Measurements from ENCODE around the gene MMAB.

The MMAB gene

DNA sequence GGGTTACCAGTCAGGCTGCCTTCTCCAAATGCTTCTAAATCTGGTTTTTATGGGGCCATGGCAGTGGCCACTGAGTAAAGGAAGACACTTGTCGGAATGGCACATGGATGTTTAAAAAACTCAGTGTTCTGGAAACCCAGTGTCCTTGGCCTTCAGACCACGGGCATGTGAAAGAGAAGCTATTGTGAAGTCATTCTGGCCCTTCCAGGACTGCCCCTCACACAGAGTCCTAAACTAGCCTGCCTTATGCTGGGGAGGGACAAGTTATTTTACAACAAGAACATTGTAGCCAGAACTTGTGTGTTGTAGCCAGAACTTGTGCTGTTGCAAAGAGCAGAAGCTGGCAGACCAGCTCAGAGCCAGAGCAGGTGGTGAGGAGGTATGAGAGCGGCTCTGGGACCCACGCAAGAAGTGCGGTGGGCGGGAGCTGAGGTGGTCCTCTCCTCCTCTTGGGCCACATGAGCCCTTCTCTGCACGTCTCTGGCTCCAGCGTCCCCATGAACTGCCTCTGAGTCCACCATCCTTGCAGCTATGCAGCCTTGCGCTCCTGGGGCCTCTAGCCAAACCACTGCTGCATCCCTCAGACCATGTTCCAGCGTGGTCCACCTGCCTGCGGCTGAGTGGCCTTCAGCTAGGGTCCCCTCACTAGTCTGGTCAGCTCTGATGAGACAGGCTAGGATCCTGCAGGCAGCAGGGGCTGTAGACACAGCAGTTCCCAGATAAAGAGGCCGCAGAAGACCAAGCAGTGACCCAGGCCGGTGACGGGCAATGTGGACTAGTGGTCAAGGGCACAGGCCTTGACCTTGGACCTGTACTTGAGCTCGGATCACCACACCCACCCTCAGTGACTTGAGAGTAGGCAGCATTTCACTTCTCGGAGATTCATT lies 32.5 kb downstream of the MMAB start:
- DNase-seq (ENCODE audit: low read depth in 2 of 2, low spot score in 1 of 2) = no peak

GRCh38 chr12:109539508-109539907 lies 33.8 kb downstream of the MMAB start:
- DNase-seq (ENCODE audit: low read depth in 2 of 2, low spot score in 1 of 2) = no peak

DNA sequence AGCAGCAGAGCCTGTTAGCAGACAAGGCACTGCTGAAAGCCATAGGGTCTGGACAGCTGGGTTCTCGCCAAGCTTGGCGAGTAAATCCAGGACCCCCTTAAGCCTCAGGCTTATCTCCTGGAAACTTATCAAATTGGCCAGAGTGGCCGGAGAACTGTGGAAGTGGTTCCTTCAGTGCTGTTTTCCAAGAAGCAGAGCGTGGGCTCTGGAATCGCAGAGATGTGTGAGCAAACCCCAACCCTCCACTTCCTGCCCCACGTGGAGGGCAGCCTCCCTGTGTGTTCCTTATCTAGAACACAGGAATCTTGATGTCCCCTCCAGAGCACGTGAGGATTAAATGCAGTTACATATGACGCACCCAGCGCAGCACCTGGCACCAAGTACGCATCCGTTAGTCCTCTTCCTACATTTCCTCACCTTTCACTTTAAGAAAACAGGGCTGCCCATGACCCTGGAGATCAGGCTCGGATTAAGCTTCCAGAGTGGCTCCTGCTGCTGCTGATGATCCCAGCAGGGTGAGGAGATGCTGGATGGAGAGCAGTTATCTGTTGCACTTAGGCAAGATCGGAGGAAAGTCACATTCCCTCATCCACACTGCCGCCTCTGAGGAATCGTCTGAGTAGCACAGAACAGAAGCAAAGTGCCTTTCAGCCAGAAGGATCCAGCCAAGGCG lies 35.0 kb downstream of the MMAB start:
- no peak for DNase-seq (ENCODE audit: low read depth in 2 of 2, low spot score in 1 of 2)

GRCh38 chr12:109537136-109537535 lies 36.2 kb downstream of the MMAB start:
- DNase-seq (ENCODE audit: low read depth in 2 of 2, low spot score in 1 of 2) = no peak

DNA sequence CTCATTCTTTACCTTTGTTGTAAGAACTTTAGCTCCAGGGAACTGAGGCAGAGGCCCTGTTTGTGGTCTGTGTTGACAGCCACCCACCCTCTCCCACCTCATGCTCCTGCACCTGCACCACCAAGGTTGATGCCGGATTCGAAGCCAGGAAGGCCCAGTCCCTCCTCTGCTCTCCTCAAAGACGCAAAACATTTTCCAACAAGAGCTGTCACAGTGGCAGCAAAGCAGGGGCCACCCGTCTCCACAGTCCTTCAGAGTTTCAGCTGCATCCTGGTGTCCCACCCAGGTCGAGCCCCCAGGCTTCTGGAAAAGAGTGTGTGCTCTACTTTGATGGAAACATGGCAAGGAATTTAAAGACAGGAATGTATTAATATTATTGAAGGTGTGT lies 37.4 kb downstream of the MMAB start:
- no peak for DNase-seq (ENCODE audit: low read depth in 2 of 2, low spot score in 1 of 2)

DNA sequence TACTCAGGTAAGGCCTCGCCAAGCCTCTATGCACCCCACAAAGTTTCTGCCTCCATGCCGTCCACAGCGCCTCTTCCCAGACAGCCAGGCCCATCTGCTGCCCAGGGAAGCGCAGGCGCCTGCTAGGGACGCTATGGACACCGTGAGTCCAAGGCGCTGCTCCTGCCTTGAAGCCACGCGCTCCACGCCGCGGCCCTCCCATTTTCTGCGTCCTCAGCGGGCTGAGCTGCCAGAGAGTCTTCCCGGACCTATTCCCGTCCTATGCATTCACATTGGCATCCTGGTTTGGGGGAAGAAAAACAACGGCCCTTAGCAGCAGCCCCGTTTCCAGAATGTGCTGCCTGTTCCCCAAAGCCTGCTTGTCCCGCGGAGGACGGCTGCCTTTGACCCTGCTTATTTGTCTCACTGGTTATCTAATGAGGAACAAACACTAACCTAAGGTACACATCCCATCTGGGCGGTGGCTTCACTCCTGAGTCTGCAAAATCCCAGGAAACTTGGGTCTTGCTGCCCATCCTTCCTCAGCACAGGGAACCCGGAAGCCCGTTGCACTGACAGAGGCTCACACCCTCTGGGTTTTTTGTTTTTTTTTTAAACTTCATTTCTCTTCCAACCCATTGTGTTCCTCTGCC lies 38.0 kb downstream of the MMAB start:
- no peak for DNase-seq (ENCODE audit: low read depth in 2 of 2, low spot score in 1 of 2)

DNA sequence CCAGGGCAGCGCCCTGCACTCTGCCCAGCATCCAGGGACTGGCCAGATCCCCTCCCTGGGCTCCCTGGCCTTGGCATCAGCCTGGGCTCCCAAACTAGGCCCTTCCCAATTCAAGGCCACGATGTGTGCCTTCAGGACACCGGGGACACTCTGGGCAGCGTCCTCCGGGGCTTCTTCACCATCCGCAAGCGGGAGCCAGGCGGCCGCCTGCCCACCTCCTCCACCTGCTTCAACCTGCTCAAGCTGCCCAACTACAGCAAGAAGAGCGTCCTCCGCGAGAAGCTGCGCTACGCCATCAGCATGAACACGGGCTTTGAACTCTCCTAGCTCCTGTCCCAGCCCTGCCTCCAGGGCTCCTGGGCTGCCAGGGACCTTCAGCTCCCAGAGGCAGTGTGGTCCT lies 38.8 kb downstream of the MMAB start:
- DNase-seq (ENCODE audit: low read depth in 2 of 2, low spot score in 1 of 2) = no peak

DNA sequence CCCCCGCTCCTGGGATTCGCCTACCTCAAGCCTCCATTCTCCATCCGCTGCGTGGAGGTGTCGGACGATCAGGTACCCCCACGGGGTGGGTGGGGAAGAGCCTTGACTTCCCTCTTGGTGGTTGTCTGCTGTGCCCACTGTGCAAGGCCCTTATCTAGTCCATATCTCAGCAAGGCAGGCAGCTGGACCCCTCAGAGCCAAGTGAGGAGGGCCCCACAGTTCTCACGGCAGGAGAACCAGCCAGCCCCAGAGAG lies 39.9 kb downstream of the MMAB start:
- no peak for DNase-seq (ENCODE audit: low read depth in 2 of 2, low spot score in 1 of 2)

- no peak for DNase-seq (ENCODE audit: low read depth in 2 of 2, low spot score in 1 of 2)
These were observed 40.4 kb downstream of the MMAB start for GRCh38 chr12:109532721-109533486.

- DNase-seq (ENCODE audit: low read depth in 2 of 2, low spot score in 1 of 2) = no peak
These were observed 41.9 kb downstream of the MMAB start for GRCh38 chr12:109531411-109531810.

DNA sequence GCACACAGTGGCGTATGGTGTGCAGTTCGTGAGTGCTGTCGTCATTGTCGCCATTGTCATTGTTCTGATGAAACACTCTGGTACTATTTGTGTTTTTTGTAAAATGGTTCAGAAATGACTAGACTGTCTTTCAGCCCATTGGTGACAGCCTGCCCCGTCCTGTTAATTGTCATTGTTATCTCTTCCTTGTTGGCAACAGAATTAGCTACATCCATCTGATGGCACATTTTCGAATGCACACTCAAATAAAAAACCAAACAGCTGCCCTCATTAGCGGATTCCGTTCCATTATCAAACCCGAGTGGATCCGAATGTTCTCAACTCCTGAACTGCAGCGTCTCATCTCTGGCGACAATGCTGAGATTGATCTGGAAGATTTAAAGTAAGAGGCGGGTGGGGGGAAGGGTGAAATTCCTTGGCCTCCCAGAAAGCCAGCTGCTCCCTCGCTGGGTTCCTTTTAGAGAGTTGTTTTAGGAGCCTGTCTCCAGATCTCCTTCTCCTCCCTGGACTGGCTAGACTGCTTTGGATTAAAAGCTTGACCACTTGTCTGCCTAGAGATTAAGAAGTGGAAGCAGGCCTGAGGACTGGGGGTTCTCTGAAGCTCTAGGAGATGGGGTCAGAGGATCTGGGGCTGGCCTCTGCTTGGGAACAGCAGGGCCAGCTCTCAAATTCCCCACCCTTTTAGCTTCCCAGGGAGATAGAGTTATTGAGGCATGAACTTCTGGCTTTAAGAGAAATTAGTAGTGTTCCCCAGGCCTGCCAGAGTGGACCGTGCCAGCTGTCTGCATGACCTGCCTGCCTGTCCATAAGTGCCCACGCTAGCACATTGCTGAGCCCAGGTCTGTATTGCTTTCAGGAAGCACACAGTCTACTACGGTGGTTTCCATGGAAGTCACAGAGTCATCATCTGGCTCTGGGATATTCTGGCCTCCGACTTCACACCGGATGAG lies 43.3 kb downstream of the MMAB start:
- no peak for DNase-seq (ENCODE audit: low read depth in 2 of 2, low spot score in 1 of 2)

- DNase-seq (ENCODE audit: low read depth in 2 of 2, low spot score in 1 of 2) = no peak
These were observed 45.7 kb downstream of the MMAB start for GRCh38 chr12:109527489-109528123.

GRCh38 chr12:109525279-109525585 lies 48.1 kb downstream of the MMAB start:
- no peak for DNase-seq (ENCODE audit: low read depth in 2 of 2, low spot score in 1 of 2)

DNA sequence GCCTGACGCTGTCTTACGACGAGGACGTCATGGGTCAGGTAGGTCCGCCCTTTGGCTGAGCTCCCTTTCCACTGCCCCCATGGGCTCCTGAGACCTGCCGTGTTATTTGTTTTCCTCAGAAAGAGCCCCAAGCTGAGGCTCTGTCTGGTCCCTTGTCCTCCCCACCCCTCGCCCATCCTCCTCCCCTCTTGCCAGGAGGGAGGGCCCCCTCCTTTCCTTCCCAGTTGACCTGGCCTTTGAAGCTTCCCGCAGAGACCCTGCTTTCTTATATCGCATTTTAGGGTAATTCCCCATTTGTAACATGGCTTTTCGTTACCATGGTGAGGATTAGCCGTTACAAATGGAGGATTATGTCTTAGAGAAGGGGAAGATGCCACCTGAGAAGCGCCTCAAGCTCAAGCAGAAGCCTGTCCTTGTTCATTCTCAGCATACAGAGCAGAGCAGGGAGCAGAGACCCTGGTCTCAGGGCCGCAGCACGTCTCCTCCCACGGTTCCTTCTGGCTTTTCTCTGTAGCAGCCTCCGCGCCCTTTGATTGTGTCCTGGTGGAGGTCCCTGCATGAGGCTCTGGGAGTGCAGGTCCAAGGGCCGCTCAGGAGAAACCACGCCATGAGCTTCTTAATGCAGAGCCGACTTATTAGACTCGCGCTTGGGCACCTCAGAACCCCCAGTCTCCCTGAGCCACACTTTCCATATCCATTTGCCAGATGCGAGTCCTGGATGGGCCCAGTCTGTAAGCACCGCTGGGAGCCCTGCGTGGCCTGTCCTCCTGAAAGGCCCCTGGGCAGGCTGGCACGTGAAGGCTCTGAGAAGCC lies 48.6 kb downstream of the MMAB start:
- DNase-seq (ENCODE audit: low read depth in 2 of 2, low spot score in 1 of 2) = no peak

- no peak for DNase-seq (ENCODE audit: low read depth in 2 of 2, low spot score in 1 of 2)
These were observed 49.8 kb downstream of the MMAB start for GRCh38 chr12:109523504-109523903.

- DNase-seq (ENCODE audit: low read depth in 2 of 2, low spot score in 1 of 2) = no peak
These were observed 50.2 kb downstream of the MMAB start for GRCh38 chr12:109523071-109523470.

GRCh38 chr12:109521831-109522230 lies 51.5 kb downstream of the MMAB start:
- no peak for DNase-seq (ENCODE audit: low read depth in 2 of 2, low spot score in 1 of 2)

DNA sequence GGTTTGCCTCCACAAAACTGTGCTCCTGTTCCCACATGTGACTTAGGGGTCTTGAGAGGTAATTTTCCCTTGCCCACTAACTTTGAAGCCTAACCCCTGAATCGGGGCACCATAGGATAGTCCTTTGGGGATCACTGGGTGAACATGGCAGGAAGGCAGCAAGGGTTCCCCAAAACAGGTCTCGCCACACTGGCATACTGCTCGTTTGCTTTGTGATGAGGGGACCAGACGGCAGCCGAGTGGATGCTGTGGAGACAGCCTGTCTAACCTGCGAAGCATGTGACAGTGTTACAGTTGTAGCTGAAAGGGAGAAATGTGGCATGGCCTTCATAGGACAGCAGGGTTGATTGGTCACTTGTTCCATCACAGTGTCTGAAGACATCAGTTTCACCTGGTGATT lies 53.5 kb downstream of the MMAB start:
- no peak for DNase-seq (ENCODE audit: low read depth in 2 of 2, low spot score in 1 of 2)

All from stimulated activated CD8-positive, alpha-beta memory T cell treated with anti-CD3 and anti-CD28 coated beads, Interleukin-4, amount 100 ng/mL, for 1 hour (primary cell).